NCI-H226 (cell line): ENCODE measurements around the gene STOX1.
"Not testable (repeated sequence)": the region's sequence is repeated elsewhere in the genome, so short reads cannot be mapped to it uniquely, and the experiment has no call there.

Experiments
- DNase-seq: peaks from one replicate; pipeline ENCODE4 v3.0.0-alpha.2; 2015

Gene STOX1

GRCh38 chr10:68831961-68832455 is 4.7 kb downstream of the STOX1 start:
- no peak for DNase-seq

GRCh38 chr10:68832601-68833000 is 5.3 kb downstream of the STOX1 start:
- no peak for DNase-seq

GRCh38 chr10:68837626-68838322 is 10.4 kb downstream of the STOX1 start:
- DNase-seq, result no peak

GRCh38 chr10:68840650-68841049 is 13.3 kb downstream of the STOX1 start:
- not testable (repeated sequence) for DNase-seq

- no peak for DNase-seq
Observed at GRCh38 chr10:68848281-68848680, 20.9 kb downstream of the STOX1 start.

GRCh38 chr10:68848806-68849205 is 21.5 kb downstream of the STOX1 start:
- DNase-seq, result no peak

GRCh38 chr10:68856352-68856751 is 29.0 kb downstream of the STOX1 start:
- DNase-seq, result no peak

- no peak for DNase-seq
Observed at GRCh38 chr10:68857005-68857404, 29.7 kb downstream of the STOX1 start.

GRCh38 chr10:68861253-68861652 is 33.9 kb downstream of the STOX1 start:
- no peak for DNase-seq

- no peak for DNase-seq
Observed at GRCh38 chr10:68864611-68865010, 37.3 kb downstream of the STOX1 start.

- not testable (repeated sequence) for DNase-seq
Observed at GRCh38 chr10:68868173-68868572, 40.8 kb downstream of the STOX1 start.

- no peak for DNase-seq
Observed at GRCh38 chr10:68869623-68870022, 42.3 kb downstream of the STOX1 start.

GRCh38 chr10:68870061-68870460 is 42.7 kb downstream of the STOX1 start:
- DNase-seq, result no peak

GRCh38 chr10:68870545-68871104 is 43.3 kb downstream of the STOX1 start:
- DNase-seq, result no peak

- peak; percentile 54 for DNase-seq
Observed at GRCh38 chr10:68871105-68871711, 43.9 kb downstream of the STOX1 start.

- DNase-seq, result no peak
Observed at GRCh38 chr10:68871731-68872342, 44.5 kb downstream of the STOX1 start.

GRCh38 chr10:68876246-68877138 is 49.2 kb downstream of the STOX1 start:
- no peak for DNase-seq

GRCh38 chr10:68877482-68878110 is 50.3 kb downstream of the STOX1 start:
- no peak for DNase-seq

GRCh38 chr10:68878496-68878895 is 51.2 kb downstream of the STOX1 start:
- no peak for DNase-seq

GRCh38 chr10:68879628-68880027 is 52.3 kb downstream of the STOX1 start:
- DNase-seq, result no peak

- DNase-seq, result no peak
Observed at GRCh38 chr10:68880181-68880580, 52.9 kb downstream of the STOX1 start.

- DNase-seq, result no peak
Observed at GRCh38 chr10:68895041-68895440, 67.7 kb downstream of the STOX1 start.
